Activated T-cell treated with anti-CD3 and anti-CD28 coated beads for 4 hours (primary cell): Measurements from ENCODE around the gene MEOX1.
A peak's percentile ranks its signal among the peaks of the same experiment; 100 is the strongest.
"Not testable (repeated sequence)": the region's sequence is repeated elsewhere in the genome, so short reads cannot be mapped to it uniquely, and the experiment has no call there.

Experiments used
- DNase-seq: peaks from one replicate; pipeline ENCODE4 v3.0.0-alpha.2; 2020

The MEOX1 gene

DNA sequence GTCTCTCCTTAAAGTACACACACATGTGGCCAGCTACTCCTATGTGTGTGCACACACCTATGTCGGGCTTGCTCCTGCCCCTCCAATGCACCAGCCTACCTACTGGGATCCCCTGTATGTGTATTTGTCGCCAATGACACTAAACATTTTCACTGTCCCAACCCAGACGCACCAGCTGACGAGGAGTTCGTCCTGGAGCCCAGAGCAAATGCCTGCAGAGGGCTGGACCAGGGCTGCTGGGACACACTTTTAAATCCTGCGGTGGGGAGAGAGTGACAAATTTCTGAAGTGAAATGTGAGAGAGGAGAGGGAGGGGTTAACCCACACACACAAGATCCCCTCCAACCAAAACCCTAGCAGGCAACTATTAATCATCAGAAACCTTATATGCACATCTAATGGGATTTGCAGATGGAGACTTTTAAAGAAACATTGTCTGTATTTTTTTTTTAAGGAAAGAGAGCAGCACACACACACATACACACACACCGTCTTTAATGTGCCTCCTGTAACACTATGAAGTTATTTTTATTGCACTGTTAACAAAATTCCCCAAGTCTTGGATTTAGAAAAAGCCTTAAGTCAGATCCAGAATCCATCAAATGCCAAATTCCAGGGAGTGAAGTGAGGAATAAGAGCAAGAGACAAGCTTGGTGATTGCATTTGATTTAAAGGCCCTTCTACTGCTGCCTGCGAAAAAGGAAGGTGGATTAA is at the start of gene MEOX1:
Gene MEOX1, minus strand, starts transcription at position 224 of the 714 bp plus-strand sequence. CDS start 388 bp downstream, outside the sequence.
- DNase-seq: no peak

DNA sequence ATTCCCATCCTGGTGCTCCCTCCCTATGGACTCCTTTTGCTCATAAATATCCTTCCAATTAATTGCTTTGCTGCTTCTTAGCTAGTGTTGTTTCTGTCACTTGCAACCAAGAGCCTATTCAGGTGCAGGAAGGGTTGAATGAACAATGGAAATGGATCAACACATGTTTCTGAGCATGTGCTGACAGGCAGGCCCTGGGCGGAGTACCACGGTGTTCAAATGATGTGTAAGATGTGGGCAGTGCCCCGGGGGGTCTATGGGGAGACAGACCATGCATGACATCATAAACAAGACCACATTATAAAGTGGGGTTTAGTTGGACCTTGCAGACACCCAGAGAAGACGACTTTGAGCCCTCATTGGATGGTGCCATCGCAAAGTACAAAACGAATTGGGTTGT is 48.4 kb upstream of the MEOX1 start:
- no peak for DNase-seq

DNA sequence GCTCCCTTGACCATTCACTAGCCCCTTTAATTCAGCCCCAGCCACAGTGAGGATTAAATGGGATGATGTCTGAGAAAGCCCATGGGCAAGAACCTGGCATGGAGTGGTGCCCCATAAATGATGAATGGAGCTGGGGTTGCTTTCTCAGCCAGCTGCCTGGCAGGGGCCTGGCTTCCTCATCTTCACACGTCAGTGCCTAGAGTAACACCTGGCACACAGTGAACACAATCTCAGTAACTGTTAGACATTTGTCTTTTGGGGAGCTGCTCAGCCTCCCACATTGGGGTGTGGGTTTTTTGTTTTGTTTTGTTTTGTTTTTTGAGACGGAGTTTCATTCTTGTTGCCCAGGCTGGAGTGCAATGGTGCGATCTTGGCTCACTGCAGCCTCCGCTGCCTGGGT is 47.5 kb upstream of the MEOX1 start:
- no peak for DNase-seq

DNA sequence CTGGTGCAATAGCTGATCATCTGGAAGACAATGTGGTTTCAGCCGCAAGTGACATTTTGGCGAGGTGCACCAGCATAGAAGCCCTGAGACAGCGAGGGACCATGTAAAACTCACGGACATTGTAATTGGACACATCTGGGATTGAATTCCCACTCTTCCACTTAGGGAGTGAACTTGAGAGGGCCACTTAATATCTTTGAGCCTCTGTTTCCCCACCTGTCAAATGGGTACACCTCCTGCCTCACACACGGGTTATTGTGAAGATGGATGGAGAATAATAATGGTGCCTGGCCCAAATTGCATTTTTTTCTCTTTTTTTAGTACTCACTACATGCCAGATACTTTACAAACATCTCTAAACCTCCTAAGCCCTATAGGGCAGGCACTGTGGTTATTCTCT is 45.5 kb upstream of the MEOX1 start:
- no peak for DNase-seq

DNA sequence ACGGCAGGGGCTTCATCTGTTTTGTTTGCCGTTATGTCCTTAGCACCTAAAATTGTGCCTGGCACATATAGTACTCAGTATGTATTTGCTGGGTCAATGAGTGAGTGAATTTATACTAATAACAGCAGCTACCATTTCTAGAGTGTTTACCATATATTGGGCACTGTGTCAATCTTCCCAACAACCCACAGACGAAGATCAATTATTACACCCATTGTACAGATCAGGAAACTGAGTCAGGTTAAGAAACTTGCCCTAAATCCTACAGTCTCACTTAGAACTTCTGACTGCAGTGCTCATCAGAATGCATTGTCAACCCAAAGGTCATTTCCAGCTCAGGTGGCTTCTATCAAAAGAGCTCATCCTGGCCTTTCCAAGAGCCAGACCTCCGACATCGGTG is 44.5 kb upstream of the MEOX1 start:
- DNase-seq: no peak

DNA sequence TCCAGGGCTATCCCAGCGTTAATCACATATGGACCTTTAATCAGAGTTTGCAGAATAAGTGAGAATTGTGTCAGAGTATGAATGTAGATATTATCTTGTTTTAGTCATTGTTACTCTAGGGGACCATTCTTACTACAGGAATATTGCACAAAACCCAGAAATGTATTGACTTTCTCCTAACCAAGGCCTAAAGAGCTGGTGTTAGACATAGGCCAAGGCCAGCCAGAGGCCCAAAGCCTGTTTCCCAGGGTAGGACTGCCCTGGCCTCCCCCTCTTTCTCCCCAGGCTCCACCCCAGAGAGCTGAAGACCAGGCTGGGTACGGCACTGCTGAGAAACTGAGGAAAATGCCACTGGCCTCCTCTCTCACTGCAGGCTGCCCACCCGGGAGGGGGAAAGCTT is 41.9 kb upstream of the MEOX1 start:
- no peak for DNase-seq

DNA sequence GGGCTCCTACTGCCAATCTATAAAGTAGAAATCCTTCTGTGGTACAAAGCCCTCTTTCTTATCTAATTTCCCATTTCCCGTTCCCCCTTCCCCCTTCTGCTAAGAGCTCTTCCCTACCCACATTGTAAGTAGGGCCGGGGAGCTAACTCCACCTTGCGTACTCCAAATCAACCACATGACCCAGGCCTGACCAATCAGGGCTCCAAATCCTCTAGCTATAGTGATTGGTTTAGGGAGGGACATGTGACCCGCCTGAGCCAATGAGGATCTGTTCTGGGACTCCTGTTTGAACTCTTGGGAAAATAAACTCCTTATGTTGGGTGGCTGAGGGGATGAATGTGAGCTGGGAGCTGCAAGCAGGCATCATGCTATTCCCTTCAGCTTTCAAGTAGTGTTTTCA is 40.9 kb upstream of the MEOX1 start:
- no peak for DNase-seq

DNA sequence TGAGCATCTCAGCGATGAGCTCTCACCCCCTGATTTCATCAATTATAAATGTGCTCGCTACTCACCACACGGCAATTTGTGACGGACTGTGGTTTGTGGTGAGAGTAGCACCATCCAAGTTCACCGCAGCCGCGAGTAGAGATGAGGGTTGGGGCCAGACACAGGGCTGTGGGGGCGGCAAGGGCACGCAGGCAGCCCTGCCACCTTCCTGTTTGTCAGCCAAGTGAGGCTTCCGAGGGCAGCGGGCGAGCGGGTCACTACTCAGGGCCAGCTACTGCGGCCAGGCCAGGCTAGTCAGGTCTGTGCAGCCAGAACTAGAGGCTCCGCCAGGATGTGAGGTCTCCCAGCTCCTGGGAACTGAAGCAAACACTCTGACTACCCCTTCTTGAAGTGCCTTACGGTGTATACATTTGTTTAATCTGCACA is 39.6 kb upstream of the MEOX1 start:
- no peak for DNase-seq

DNA sequence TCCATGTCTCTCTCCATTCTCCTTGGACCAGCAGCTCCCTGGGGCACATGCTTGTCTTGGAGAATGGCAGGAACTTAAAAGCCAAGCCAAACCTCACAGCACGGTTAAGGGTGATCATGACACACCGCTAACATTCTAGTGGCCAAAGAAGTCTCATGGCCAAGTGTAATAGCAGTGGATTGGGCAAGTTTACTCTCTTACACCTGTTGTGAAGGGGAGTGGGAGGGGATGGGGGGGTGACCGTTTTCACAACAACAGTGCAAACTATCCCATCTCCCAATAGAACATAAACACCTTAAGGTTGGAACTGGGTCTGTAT is 37.7 kb upstream of the MEOX1 start:
- DNase-seq: no peak

DNA sequence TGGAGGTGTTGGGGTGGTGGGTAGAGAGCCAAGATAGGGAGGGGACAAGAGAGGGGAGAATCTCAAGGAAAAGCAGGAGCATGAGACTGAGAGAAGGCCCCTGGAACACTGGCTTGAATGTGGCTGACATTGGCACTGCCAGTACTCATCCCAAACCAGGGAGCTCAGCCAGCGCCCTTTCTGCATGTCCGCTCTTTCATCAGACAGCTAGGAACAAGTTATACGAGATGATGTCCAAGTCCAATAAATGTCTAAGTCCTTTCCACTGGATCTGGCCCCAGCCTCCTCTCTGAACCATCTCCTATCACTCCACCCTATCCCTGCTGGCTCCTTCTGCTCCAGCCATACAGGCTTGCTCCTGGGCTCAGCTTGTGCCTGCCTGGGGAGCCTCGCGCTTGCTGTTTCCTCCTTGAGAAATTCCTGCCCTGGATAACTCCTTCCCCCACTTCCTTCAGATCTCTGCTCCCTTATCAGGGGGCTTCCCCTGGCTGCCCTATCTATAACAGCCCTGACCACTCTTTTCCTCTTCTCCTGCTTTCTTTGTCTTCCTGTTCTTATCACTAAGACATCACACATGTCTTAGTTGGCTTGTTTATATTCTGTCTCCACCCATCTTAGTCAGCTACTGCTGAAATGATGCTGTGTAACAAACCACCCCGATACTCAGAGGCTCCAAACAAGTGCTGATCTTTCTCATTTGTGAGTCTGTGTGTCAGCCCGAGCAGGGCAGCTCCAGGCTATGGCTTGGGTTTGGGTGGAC is 37.1 kb upstream of the MEOX1 start:
- no peak for DNase-seq

DNA sequence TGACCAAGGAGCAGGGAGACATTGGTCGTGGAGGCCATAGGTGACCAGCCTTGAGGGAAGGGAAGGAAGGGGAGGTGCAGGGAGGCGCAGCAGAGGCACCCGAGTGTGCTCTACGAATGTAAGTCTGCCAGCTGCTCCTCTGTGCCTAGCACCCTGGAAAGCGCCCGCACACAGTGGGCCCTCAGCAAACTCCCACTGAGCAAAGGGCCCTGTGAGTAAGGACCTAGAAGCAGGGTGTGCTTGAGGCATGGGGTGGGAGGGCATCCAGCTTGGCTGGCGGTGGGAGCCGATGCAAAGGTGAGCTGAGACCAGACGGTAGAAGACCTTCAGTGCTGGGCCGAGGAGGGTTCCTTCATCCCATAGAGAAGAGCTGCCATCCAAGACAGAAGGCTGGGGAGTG is 36.2 kb upstream of the MEOX1 start:
- DNase-seq: no peak

DNA sequence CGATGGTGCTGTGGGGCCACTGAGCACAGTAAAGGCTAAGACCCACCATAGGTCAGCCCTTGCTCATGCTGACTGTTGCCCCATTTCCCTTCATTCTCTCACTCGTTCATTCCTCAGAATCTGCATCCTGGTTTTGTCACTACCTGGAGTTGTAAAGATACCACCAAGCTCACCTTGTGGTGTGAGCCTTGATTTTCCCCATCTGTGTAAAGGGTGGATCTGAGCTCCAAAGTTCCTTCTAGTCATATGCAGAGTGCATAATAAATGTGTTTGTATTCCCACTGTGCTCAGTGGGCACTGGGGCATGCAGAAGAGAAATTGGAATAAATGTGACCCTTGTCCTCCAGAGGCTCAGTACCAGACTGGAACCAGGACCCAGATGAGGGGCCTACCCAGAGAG is 35.2 kb upstream of the MEOX1 start:
- DNase-seq: no peak

DNA sequence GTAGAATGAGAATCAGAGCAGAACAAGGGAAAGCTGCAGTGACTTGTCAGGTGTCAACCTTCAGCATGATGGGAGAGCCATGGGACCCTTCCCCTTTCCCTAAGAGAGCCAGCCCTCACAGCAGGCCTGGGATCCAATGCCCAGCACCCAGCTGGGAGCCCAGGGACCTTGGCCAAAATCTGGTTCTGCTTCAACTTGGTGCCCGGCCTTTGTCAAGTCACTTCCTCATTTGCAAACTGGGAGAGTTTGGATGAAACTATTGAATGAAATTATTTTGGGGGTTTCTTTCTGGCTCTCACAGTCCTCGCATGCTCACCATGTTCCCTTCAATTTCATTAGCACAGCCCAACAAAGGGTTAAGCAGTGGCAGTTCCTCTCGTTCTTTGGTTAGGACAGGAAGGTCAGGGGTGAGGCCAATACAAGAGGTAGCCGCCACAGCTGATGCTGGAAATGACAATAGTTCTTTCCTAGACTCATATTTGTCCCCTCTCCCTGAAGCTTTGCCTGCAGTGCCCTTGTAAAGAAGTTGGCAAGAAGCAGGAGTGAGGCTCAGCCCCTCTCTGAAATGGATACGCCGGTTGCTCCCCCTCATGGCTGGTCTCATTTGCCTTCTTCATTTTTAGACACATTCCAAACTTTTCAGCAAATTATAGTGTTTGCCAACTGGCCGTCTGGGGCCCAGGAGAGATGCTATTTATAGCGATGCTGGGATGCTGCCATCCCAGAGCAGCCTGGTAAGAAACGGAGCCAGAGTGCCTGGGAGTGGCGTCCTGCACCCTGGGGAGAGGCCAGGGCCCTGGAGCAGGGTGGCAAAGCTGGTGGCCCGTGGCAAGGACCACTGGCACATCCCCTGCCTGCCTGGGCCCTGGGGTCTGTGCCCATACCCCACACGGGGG is 34.5 kb upstream of the MEOX1 start:
- no peak for DNase-seq

DNA sequence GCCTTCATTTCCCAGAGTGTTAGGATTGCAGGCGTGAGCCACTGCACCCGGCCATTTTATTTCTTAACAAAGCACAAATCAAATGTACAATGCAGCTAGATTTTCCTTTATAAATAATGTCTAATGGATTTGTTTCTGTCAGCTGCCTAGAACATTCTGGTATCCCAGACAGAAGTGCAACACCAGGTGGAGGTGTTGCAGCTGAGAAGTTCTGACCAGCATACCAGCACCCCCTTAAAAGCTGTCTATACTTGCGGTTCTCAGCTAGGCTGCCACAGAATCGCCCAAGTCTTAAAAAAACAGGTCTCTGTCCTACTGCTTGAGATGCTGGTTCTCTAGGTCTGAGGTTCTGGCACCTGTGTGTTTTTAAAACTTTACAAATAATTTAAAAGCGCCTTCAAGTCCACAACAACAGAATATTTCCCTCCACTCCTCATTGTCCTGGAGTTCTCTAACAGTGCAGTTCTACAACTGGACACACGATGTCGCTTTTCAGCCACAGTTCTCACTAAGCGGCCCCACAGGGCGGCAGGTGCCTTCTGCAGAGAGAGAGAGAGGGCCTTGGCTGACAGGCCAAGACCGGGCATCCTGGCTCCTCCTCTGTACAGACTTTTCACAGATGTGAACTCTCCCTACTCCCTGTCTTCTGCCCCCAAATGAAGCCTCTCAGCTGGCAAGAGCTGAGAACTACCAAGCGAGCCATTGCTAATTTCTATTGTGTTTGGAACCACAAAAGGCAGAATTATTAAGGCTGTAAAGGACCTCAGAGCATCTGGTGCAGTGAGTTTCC is 32.6 kb upstream of the MEOX1 start:
- DNase-seq: peak; percentile 67

DNA sequence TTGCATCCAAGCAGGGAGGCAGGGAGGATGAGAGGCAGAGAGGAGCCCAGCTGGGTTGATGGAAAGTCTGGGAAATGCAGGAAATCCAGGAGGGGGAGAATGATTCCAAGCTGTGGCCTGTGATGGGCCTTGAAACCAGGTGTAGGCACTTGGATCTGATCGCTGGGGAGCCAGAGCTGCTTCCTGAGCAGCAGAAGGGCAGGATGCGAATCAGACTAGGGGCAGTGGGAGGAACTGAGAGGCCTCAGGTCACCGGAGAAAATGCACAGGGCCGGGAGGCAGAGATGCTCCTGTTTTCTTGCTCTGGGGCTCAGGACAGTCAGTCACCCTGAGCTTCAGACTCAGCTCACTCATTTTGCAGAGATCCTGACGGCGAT is 29.6 kb upstream of the MEOX1 start:
- no peak for DNase-seq

DNA sequence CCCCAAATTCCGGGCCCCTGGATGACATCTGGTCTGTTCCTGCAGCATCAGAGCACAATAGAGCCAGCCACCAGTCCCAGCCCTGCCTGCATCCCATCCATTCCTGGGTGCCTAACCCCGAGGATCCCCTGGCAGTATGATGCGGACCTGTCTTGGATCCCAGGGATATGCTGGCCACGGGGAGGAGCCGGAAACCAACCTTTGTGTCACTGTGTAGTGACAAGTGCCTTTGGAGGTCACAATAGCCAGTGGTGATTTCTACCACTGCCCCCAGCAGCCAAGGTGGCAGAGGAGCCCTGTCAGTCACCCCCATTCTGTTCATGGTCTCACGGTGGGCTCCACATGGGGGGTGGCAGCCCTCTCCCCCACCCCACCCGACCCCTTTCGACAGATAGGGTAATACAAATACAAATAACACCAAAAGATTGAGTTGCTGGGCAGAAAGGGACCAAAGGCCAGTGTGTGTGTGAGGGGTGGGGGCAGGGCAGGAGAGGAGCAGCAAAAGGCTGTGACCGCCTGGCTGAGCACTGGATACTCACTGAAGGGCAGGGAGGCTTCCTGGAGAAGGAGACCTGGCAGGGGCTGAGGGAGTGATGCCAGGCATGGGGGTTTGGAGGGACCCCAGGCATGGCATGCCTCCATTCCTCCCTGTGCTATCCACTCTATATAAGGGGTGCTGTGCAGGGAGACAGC is 29.0 kb upstream of the MEOX1 start:
- DNase-seq: no peak

DNA sequence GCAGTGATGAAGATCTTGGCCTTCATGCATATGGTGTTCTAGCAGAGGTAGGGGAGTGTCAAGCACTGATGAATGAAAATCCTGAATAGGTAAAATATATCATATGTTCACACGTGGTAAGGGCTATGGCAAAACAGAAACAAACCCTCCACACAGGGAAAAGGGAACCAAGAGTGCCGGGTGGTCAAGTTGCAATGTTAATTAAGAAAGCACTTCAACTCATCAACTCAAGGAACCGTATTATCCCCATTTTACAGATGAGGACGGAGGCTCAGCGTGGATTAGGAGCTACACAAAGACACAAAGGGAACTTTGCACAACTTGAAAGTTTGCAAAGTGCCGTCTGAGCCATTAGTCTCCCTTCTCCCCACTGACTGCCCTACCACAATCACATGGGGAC is 28.1 kb upstream of the MEOX1 start:
- no peak for DNase-seq

DNA sequence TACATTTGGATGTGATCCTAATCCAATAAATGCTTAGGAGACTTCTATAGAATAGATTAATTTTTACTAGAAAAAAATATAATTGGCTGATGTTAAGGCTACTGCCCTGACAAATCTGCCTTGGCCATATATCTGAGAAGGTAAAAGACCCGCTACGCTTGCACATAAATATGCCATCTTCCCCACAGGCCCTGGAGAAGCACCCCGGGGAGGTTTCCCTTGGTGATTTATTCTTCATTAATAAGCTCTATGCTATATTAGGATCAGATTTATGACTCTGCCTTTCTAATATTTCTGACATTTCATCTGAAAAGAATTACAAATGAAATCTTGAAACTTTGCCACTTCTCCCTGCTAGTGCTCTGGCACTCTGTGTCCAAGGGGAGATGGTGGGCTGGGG is 27.4 kb upstream of the MEOX1 start:
- no peak for DNase-seq

DNA sequence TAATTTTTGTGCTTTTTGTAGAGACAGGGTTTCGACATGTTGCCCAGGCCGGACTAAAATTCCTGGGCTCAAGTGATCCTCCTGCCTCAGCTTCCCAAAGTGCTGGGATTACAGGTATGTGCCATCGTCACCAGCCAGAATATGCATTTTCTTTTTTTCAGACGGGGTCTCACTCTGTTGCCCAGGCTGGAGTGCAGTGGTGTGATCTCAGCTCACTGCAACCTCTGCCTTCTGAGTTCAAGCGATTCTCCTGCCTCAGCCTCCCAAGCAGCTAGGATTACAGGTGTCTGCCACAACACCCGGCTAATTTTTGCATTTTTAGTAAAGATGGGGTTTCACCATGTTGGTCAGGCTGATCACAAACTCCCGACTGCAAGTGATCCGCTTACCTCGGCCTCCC is 25.2 kb upstream of the MEOX1 start:
- DNase-seq: not testable (repeated sequence)

DNA sequence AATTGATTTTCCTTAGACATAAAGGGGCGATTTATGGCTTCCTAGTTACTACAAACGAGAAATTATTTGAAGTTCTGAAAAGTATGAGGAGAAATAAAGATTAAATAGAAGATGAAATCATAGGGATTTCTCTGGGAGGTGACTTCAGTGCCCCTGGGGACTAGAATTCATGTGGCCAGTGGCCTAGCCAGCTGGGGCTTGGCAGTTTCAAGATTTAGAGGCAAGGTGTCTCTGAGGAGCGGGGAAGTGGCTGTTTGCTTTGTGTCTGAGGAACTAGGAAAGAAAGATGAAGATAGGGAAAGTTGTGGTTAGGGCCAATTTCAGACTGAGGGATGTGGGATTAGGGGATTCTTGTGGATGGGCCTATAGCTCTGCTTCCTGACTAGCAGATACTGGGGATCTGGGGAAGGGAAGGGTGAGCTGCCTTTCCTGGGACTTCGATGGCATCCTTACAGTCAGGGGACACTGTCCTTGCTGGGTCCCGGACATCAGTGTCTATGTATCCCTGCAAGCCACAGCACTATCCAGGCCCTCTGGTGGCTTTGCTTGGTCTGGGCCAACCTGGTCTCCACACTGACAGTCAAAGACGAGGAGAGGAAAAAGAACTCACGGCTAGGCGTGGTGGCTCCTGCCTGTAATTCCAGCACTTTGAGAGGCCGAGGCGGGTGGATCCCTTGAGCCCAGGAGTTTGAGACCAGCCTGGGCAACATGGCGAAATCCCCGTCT is 22.4 kb upstream of the MEOX1 start:
- DNase-seq: no peak

DNA sequence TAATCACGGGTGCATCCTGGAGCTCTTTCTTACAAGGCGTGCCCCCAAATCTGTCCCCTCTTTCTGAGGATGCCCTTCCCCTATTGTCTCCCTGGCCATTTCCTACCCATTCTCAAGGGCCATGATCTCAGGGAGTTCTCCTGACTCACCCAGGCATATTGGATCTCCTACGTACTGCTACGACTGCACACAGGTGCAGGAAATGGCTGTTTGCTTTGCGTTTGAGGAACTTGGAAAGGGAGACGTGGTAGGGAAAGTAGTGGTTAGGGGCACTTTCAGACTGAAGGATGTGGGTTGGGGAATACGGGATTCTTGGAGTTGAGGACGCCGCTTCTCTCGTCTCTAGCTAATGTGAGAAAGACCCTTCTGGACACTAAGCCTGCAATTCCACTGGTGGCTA is 18.7 kb upstream of the MEOX1 start:
- no peak for DNase-seq

DNA sequence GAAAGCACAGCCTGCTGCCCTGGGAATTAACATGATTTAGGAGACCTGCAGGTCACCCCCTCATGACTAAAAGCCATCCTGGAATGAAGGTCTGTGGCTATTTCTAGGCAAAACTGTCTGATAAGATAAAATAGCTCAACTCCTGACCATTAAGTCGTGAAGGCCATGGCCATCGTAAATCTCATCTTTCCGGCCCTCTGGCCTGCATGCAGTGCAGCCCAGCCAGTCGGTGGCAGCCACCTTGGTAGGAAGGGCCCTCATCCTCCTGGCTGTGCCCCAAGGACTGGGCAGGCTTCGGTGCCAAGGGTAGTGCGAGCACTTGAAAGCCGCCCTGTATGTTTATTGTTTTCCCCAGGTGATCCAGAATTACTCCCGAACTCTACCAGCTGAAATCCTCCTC is 18.2 kb upstream of the MEOX1 start:
- no peak for DNase-seq
